GM18868 (cell line): ENCODE results near the gene HSPA8.

Source experiments
- ATAC-seq: cut with Tn5 transposase; IDR thresholded peaks from one replicate; pipeline ENCODE4 v1.9.1; 2021; ENCODE audit warnings: mild to moderate bottlenecking, moderate library complexity; ENCODE audit not compliant: unreplicated experiment

The HSPA8 gene

DNA sequence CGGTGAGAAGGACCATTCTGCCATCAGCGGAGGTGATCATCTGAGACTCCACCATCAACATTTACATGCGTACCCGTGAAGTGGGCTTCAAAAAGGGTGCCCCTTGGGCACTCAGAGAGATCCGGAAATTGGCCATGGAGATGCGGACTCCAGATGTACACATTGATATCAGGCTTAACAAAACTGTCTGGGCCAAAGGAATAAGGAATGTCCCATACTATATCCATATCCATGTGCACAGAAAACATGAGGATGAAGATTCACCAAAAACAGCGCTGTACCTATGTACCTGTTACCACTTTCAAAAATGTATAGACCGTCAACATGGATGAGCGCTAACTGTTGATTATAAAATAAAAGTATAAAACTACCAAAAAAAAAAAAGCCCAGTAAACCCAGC lies 10.8 kb downstream of the HSPA8 start:
- ATAC-seq = no peak

DNA sequence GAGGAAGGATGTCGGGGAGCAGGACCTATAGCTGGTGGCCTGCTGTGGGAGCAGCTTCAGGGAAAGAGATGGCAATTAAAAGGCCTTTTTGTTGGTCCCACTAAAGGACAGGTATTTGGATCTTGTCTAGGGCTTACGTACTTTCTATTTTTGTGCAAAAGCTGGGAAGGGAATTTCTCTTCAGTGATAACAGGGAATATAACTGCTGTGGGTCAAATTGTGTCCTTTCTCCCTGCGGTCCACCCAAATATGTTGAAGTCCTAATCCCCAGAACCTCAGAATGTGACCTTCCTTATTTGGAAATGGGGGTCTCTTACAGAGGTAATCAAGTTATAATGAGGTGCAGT lies 14.0 kb downstream of the HSPA8 start:
- ATAC-seq = no peak

DNA sequence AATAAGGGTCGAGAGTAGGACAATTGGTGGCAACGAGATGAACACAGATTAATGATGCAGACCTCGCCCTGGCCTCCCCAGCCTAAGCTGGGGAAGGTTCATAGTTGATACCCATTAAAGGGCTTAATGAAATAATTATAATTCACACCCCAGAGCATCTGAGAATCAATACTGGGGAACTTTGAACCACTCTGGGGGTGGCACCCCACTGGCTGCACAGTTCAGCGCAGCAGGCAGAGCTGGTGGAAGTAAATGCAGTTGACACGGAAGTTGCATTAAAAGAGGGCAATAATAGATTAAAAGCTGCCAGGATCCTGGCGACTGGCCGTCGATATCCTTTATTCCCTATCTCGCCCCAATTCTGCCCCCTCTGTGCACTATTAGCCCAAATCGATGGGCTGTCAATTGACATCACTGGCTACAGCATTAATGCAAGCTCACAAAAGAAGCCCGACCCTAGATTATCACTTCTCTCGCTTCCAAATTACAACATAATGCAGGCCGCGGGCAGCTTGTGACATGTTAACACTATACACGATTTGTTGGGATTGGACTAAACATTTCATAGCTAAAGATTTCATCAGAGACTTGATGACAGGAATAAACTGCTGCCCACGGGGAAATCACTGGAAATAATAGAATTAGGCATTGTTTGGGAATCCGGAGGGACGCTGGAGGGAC lies 14.5 kb downstream of the HSPA8 start:
- ATAC-seq = no peak

DNA sequence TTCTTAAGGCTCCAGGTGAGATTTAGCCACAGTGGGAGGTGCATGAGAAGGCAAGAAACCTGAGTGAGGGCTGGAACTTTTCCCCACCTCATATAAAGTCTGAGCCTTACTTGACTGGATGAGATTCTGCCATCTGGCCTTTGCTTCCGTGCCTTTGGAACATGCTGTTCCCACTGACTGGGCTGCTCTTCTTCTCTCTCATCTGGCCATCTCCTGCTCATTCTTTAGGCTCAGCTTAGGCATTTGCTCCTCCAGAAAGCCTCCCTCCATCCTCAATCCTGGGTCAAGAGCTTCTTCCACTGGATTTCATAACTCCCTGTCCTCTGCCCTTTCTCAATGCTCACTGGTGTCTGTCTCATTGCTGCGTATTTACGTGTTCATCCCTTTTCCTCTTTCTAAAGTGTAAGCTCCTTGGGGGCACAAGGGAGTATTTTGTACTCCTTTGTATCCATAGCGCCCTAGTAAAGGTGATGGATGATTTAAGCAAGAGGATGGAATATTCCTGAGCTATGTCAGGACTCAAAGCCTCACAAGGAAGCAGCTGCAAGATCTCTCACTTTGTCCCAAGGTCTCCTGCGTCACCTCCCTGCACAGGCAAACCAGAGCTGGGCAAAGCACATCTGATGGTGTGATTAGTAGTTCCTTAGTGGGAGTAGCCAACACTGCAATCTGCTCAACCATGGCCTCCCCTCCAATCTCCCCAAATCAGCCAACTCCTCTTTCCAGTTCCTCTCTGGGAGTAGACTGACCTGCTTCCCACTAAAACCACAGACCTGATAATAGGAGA lies 15.3 kb downstream of the HSPA8 start:
- ATAC-seq = no peak

DNA sequence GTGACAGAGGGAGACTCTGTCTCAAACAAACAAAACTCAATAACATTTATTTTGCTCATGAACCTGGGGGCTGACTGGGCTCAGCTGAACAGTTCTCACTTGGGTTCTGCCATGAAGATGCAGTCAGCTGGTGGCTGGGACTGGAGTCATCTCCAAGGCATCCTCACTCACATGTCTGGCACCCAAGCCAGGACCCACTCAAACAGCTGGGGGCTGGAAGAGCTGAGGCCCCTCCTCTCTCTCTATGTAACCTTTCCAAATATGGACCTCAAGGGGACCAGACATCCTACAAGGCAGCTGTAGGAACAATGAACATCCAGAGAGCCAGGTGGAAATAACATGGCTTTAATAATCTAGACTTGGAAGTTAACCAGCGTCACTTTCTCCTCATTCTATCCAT lies 16.8 kb downstream of the HSPA8 start:
- ATAC-seq = no peak

DNA sequence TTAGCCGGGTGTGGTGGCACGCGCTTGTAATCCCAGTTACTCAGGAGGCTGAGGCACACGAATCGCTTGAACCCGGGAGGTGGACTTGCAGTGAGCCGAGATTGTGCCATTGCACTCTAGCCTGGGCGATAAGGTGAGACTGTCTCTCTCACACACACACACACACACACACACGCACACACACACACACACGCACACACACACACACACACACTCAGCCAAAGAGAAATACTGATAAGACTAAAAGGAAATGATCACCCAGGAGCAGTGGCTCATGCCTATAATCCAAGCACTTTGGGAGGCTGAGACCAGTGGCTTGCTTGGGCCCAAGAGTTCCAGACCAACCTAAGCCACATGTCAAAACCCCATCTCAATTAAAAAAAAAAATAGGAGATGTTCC lies 20.8 kb downstream of the HSPA8 start:
- no peak for ATAC-seq

DNA sequence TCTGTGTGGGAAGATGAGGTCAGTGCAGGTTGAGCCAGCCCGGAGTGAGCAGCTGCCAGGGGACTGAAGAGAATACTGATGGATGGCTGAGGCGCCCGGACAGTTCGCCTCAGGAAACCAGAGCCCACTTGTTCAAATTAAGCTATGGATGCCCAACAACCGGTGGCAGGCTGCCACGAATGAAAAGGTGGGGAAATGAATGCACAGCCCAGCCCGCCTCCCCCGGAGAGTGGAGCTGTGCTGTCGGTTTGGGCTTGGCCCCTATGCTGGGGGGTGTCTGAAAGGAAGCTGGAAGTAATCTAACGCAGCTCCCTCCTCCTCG lies 21.9 kb downstream of the HSPA8 start:
- no peak for ATAC-seq

DNA sequence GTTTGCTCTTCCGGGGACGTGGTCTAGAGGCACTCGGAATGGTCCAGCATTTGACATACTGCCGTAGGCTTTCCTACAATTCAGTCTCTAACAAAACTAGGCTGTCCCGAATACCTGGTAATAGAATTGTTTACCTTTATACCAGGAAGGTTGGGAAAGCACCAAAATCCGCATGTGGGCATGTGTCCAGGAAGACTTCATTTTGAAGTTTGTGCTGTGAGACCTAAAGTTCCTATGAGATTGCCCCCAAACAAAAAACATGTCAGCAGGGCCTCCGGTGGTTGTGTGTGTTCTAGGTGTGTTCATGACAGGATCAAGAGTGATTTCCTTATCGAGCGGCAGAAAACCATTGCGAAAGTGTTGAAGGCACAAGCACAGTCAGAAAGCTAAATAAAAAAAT lies 26.1 kb downstream of the HSPA8 start:
- ATAC-seq = no peak

DNA sequence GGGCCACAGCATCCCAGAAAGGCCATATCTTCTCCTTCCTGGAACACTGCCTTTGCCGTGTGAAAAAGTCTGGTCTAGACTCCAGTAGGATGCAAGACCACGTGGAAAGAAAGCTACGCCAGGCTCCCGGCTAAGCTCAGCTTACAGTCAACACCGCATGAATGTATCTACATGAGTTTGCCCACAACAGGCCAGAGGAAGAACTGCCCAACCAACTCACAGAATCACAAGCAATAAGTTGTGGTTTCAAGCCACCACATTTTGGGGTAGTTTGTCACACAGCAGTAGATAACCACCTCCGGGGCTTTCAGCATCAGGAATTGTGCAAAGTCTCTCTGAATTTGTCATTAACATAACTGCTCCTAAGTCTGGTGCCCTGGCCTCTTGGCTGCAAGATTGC lies 27.3 kb downstream of the HSPA8 start:
- ATAC-seq = no peak

- no peak for ATAC-seq
These were observed 28.0 kb downstream of the HSPA8 start for GRCh38 chr11:123033895-123034294.

- ATAC-seq = no peak
These were observed 31.4 kb downstream of the HSPA8 start for GRCh38 chr11:123030517-123030916.

DNA sequence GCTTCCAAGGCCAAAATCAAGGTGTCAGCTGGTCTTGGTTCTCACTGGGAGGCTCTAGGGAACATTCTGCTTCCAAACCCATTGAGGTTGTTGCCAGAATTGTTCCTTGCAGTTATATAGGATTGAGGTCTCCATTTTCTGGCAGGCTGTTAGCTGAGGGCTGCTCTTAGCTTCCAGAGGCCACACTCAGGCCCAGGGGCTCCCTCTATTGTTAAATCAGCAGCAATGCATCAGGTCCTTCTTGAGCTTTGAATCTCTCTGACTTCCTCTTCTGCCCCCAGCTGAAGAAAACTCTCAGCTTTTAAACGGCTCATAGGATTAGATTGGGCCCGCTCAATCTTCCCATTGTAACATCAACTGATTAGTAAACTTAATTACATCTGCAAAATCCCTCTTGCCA lies 41.0 kb downstream of the HSPA8 start:
- peak; percentile 74 for ATAC-seq

DNA sequence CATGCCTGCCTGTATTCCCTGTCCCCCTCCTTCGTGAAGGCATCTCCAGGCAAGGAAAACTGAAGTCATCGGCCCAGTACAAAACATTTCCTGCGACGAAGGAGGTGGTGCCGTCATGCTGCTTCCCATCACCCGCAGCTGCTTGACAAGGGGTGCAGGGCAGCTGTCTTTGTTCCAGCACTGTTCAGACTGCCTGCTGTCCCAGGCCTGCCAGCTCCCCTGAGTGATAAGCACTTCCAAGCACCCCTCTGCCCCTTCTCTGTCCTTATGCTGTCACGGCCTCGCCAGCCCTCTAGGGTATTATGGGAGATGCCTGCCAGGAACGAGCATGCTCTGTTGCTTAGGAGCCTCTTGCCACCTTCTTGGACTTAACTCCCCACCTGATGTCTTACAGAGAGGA lies 43.2 kb downstream of the HSPA8 start:
- no peak for ATAC-seq

GRCh38 chr11:123011510-123011909 lies 50.4 kb downstream of the HSPA8 start:
- ATAC-seq = no peak
